PC-9 (cell line): ENCODE data around the gene KDM5A. TPM values are rescaled to one million over a fixed set of nuclear protein-coding genes. Genes with fewer than 3 reads are reported as not detected.

Source experiments
- BruUV-seq: library from RNA; stranded (reverse); fragments of 400-500 nt; replicated peaks from 2 replicates; lab custom pipeline; 2021; lab: Mats Ljungman, UMichigan
- CTCF ChIA-PET: fragments of 300-600 bp; sonication (Branson Sonifier 250); formaldehyde crosslinking; loops from one replicate; lab custom pipeline; 2022; ENCODE audit warnings: antibody characterized with exemption; lab: Charles Lee
- POLR2A ChIA-PET: fragments of 300-600 bp; sonication (Branson Sonifier 250); formaldehyde crosslinking; loops from one replicate; lab custom pipeline; 2022; ENCODE audit warnings: antibody characterized with exemption; ENCODE audit not compliant: unreplicated experiment; lab: Charles Lee
- DNase-seq, 2 experiments: peaks; one replicate each; pipeline versions ENCODE4 v3.0.0 to v3.0.0-alpha.2; 2015 to 2022; ENCODE audit warnings: mixed read lengths in 1 of 2
- H2AFZ ChIP-seq: fragments of 200-600 bp; sonication (generic); 2 replicates; pipeline ENCODE4 v1.8.1; 2017; ENCODE audit warnings: antibody characterized with exemption
- H3F3A ChIP-seq: fragments of 200-600 bp; sonication (generic); 2 replicates; pipeline ENCODE4 v1.8.1; 2017; ENCODE audit warnings: antibody characterized with exemption, mild to moderate bottlenecking, low read depth; ENCODE audit not compliant: insufficient read depth
- H3K27ac ChIP-seq: fragments of 200-600 bp; sonication (generic); 2 replicates; pipeline ENCODE4 v1.6.1; 2016; ENCODE audit warnings: mixed run types
- H3K27me3 ChIP-seq: fragments of 200-600 bp; sonication (generic); 2 replicates; pipeline ENCODE4 v1.6.1; 2016; ENCODE audit warnings: low read depth, mixed run types; ENCODE audit not compliant: insufficient read depth
- H3K36me3 ChIP-seq: fragments of 200-600 bp; sonication (generic); 2 replicates; pipeline ENCODE4 v1.6.1; 2016; ENCODE audit warnings: low read depth, mixed run types
- H3K4me1 ChIP-seq: fragments of 200-600 bp; sonication (generic); replicated peaks from 2 replicates; pipeline ENCODE4 v1.6.1; 2016; ENCODE audit warnings: mixed run types; ENCODE audit not compliant: insufficient read depth
- H3K4me2 ChIP-seq: fragments of 200-600 bp; sonication (generic); 2 replicates; pipeline ENCODE4 v1.6.1; 2017; ENCODE audit warnings: mixed run types
- H3K4me3 ChIP-seq: fragments of 200-600 bp; sonication (generic); 2 replicates; pipeline ENCODE4 v1.6.1; 2016; ENCODE audit warnings: mixed run types
- H3K79me2 ChIP-seq: fragments of 200-600 bp; sonication (generic); 2 replicates; pipeline ENCODE4 v1.6.1; 2017; ENCODE audit warnings: low read depth, mixed run types
- H3K9me2 ChIP-seq: fragments of 200-600 bp; sonication (generic); 2 replicates; pipeline ENCODE4 v1.8.1; 2017; ENCODE audit warnings: mild to moderate bottlenecking; ENCODE audit not compliant: insufficient read depth
- H3K9me3 ChIP-seq: fragments of 200-600 bp; sonication (generic); 2 replicates; pipeline ENCODE4 v1.8.1; 2016; ENCODE audit warnings: low read depth; ENCODE audit not compliant: insufficient read depth
- H4K20me1 ChIP-seq: fragments of 200-600 bp; sonication (generic); 2 replicates; pipeline ENCODE4 v1.8.1; 2017; ENCODE audit not compliant: insufficient read depth
- CTCF ChIP-seq: fragments of 200-600 bp; sonication (generic); conservative IDR thresholded peaks from 2 replicates; pipeline ENCODE4 v1.6.1; 2017; ENCODE audit warnings: mixed run types, antibody characterized with exemption, mild to moderate bottlenecking, moderate library complexity
- EZH2 ChIP-seq: fragments of 200-600 bp; sonication (generic); IDR thresholded peaks from 2 replicates; pipeline ENCODE4 v1.8.0; 2017; ENCODE audit warnings: antibody characterized with exemption, low read depth
- intact Hi-C: fragments of 100-400 bp; cut with micrococcal nuclease; formaldehyde crosslinking; loops from one replicate; pipeline ENCODE4 v1.10.0; 2022; ENCODE audit not compliant: unreplicated experiment
- total RNA-seq: library from RNA; stranded (reverse); gene quantifications from 2 replicates; pipeline ENCODE4 v1.2.3, GENCODE V29; 2021

KDM5A gene
- total RNA-seq, 1 experiment from 2014 or later = 68.0 TPM

- peaks cover 9% of the 10 kb centered on the region for H3K27me3 ChIP-seq
- ChIA-PET CTCF (no interaction called here), POLR2A (no interaction called here)
- H3K4me3 ChIP-seq = no peak overlapping the region
- H3K79me2 ChIP-seq = no peaks in the 10 kb centered on the region
- no peak for TF ChIP-seq CTCF
- TF ChIP-seq EZH2 = no peak
- H3K36me3 ChIP-seq = no peaks in the 10 kb centered on the region
- H3K9me2 ChIP-seq = no peaks in the 10 kb centered on the region
- H3K27ac ChIP-seq = no peak overlapping the region
- H2AFZ ChIP-seq = no peak overlapping the region
- intact Hi-C loops = no loop called here
- H3K4me2 ChIP-seq = no peak overlapping the region
- H3K4me1 ChIP-seq = no peaks in the 10 kb centered on the region
- no peak for DNase-seq
- no TSS peak for BruUV-seq
- no peaks in the 10 kb centered on the region for H3F3A ChIP-seq
- no peaks in the 10 kb centered on the region for H3K9me3 ChIP-seq
- H4K20me1 ChIP-seq = no peaks in the 10 kb centered on the region
Observed at GRCh38 chr12:272942-273341, 116.2 kb downstream of the KDM5A start.

- no peak overlapping the region for H3K27ac ChIP-seq
- intact Hi-C loops = no loop called here
- TF ChIP-seq EZH2 (no peak), CTCF (no peak)
Observed at GRCh38 chr12:271161-271560, 118.0 kb downstream of the KDM5A start.

GRCh38 chr12:269191-269590 is 119.9 kb downstream of the KDM5A start:
- Histone ChIP-seq H3K4me3 (no peak overlapping the region), H3K36me3 (no peaks in the 10 kb centered on the region), H3K9me3 (peaks cover 6% of the 10 kb centered on the region; the same call in 1 of the 2 replicates), H4K20me1 (no peaks in the 10 kb centered on the region), H3F3A (no peaks in the 10 kb centered on the region), H3K79me2 (no peaks in the 10 kb centered on the region), H3K27me3 (peaks cover 40% of the 10 kb centered on the region), H3K4me1 (no peaks in the 10 kb centered on the region), H2AFZ (no peak overlapping the region), H3K4me2 (no peak overlapping the region), H3K27ac (no peak overlapping the region), H3K9me2 (no peaks in the 10 kb centered on the region)
- no peak for DNase-seq
- TF ChIP-seq CTCF (no peak), EZH2 (no peak)
- no TSS peak for BruUV-seq
- ChIA-PET POLR2A (no interaction called here), CTCF (interaction anchor here (0.6 kb wide), 1 partner anchor 15 kb away, joined by 3 read pairs; no protein-coding TSS in a partner anchor)
- intact Hi-C loops = no loop called here

More at GRCh38 chr12:271161-271560, 118.0 kb downstream of the KDM5A start:
- no peak for DNase-seq
- no peak overlapping the region for H3K4me2 ChIP-seq
- H3K9me2 ChIP-seq = no peaks in the 10 kb centered on the region
- no peaks in the 10 kb centered on the region for H3F3A ChIP-seq
- H3K36me3 ChIP-seq = no peaks in the 10 kb centered on the region
- no TSS peak for BruUV-seq
- CTCF ChIA-PET = no interaction called here
- H2AFZ ChIP-seq = no peak overlapping the region
- peaks cover 20% of the 10 kb centered on the region for H3K27me3 ChIP-seq
- H4K20me1 ChIP-seq = no peaks in the 10 kb centered on the region
- H3K9me3 ChIP-seq = no peaks in the 10 kb centered on the region
- H3K4me1 ChIP-seq = no peaks in the 10 kb centered on the region
- H3K79me2 ChIP-seq = no peaks in the 10 kb centered on the region
- POLR2A ChIA-PET = no interaction called here
- no peak overlapping the region for H3K4me3 ChIP-seq
